Muscle of leg (tissue), 11 donors: Measurements from ENCODE around the gene AADAC. TPM values are rescaled to one million over a fixed set of nuclear protein-coding genes. Genes with fewer than 3 reads are reported as not detected.
"Not testable (repeated sequence)": the region's sequence is repeated elsewhere in the genome, so short reads cannot be mapped to it uniquely, and the experiment has no call there.

Experiments used
- DNase-seq: peaks from one replicate; pipeline ENCODE4 v3.0.0; 2013
- H3K27ac ChIP-seq: one replicate; pipeline ENCODE4 v1.5.1; 2013; ENCODE audit warnings: mild to moderate bottlenecking, low read length, control low read depth
- H3K27me3 ChIP-seq: one replicate; pipeline ENCODE4 v1.6.1; 2013; ENCODE audit warnings: low read length; ENCODE audit not compliant: control insufficient read depth, insufficient read depth
- H3K36me3 ChIP-seq: one replicate; pipeline ENCODE4 v1.6.1; 2013; ENCODE audit warnings: low read length; ENCODE audit not compliant: control insufficient read depth, insufficient read depth
- H3K4me1 ChIP-seq: one replicate; pipeline ENCODE4 v1.6.1; 2013; ENCODE audit warnings: low read length; ENCODE audit not compliant: control insufficient read depth, insufficient read depth
- H3K4me3 ChIP-seq: one replicate; pipeline ENCODE4 v1.5.1; 2013; ENCODE audit warnings: low read length, control low read depth
- H3K9me3 ChIP-seq: replicated peaks from 2 replicates; pipeline ENCODE4 v1.6.1; 2013; ENCODE audit warnings: low read depth, low read length; ENCODE audit not compliant: control insufficient read depth
- WGBS: methylation state at CpG from one replicate; pipeline ENCODE4 v1.1.5; 2013; ENCODE audit warnings: missing lambda C conversion rate; ENCODE audit not compliant: insufficient coverage; 5-methylcytosine and 5-hydroxymethylcytosine counted together
- polyA plus RNA-seq, 8 donors: library from polyadenylated mRNA; unstranded; fragments of 120-200 nt; gene quantifications; one replicate each; pipeline versions ENCODE4 v1.2.1 to v1.2.3, GENCODE V29; 2013; ENCODE audit warnings: inconsistent platforms in 1 of 8, low replicate concordance in 1 of 8; ENCODE audit not compliant: insufficient read length in 8 of 8, insufficient read depth in 1 of 8
- total RNA-seq: library from RNA; stranded (reverse); fragments of 120-200 nt; gene quantifications from one replicate; pipeline ENCODE4 v1.2.4, GENCODE V29; 2013

The AADAC gene
- total and polyA plus RNA-seq, 9 donors = 0.09 to 7.3 (median 0.43) TPM; not detected in 2

DNA sequence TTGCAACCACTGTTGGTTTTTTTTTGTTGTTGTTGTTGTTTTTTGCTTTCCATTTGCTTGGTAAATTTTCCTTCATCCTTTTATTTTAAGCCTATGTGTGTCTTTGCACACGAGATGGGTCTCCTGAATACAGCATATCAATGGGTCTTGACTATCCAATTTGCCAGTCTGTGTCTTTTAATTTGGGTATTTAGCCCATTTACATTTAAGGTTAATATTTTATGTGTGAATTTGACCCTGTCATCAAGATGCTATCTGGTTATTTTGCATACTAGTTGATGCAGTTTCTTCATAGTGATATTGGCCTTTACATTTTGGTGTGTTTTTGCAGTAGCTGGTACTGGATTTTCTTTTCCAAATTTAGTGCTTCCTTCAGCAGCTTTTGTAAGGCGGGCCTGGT, 36.1 kb downstream of the AADAC start:
- WGBS = no CpG with 5 or more reads among the region's 2 CpGs
- DNase-seq = not testable (repeated sequence)

GRCh38 chr3:151852074-151852811, 38.3 kb downstream of the AADAC start:
- no peak overlapping the region for H3K4me3 ChIP-seq
- no peak for DNase-seq
- no peaks in the 10 kb centered on the region for H3K4me1 ChIP-seq
- H3K36me3 ChIP-seq = no peaks in the 10 kb centered on the region
- H3K9me3 ChIP-seq = peaks cover 2% of the 10 kb centered on the region
- no peak overlapping the region for H3K27ac ChIP-seq
- whole genome bisulfite sequencing = 83% methylated on average over 8 of the region's 11 CpGs
- H3K27me3 ChIP-seq = no peaks in the 10 kb centered on the region

More for the DNA sequence above, 36.1 kb downstream of the AADAC start:
- not testable (repeated sequence) for H3K9me3 ChIP-seq, H3K27me3 ChIP-seq, H3K27ac ChIP-seq, H3K4me1 ChIP-seq, H3K4me3 ChIP-seq, H3K36me3 ChIP-seq

DNA sequence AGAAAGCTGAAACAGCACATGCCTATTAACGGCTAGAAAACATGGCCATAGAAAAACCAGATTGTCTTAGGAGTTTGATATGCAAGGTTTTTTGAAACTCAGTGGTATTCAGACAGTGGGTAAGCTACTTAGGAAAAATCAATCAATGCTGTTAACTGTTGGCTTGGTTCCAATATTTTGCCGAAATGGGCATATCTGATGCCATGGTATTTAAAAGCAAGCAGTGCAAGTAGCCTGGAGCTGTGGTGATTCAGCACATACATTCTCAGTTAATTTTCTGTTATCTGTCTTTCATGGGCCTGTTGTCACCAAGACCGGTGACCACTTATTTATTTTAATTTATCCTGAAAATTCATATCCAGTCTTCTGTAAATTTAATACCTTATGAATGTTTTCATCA, 42.2 kb downstream of the AADAC start:
- whole genome bisulfite sequencing = 92% methylated on average over 1 of the region's 3 CpGs
- Histone ChIP-seq H3K9me3 (peaks cover 2% of the 10 kb centered on the region), H3K4me3 (no peak overlapping the region), H3K4me1 (no peaks in the 10 kb centered on the region), H3K36me3 (no peaks in the 10 kb centered on the region), H3K27ac (no peak overlapping the region), H3K27me3 (no peaks in the 10 kb centered on the region)
- DNase-seq = no peak

GRCh38 chr3:151856641-151857040, 42.7 kb downstream of the AADAC start:
- H3K27me3 ChIP-seq = no peaks in the 10 kb centered on the region
- no peak for DNase-seq
- no peak overlapping the region for H3K27ac ChIP-seq
- peaks cover 2% of the 10 kb centered on the region for H3K9me3 ChIP-seq
- H3K36me3 ChIP-seq = no peaks in the 10 kb centered on the region
- WGBS = no CpG with 5 or more reads among the region's 2 CpGs
- no peak overlapping the region for H3K4me3 ChIP-seq
- H3K4me1 ChIP-seq = no peaks in the 10 kb centered on the region

DNA sequence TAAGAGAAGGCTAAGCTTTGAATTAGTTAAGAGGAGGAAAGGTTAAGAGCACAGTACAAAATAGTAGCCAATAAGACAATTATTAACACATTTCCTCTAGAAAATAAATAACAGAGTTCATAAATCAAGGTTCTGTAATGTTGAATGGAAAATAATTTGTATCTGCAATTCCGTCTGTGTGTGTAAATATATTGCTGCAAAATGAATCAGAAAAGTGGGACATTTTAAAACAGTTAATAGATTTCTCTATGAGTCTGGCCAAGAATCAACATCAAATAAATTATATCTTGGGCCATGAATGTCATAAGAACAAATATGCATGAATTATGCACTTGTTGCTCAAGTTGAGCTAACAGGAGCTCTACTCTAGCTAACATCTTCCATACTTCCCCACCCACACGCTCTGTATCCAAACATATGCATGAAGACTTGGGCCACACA, 45.3 kb downstream of the AADAC start:
- H3K27ac ChIP-seq = no peak overlapping the region
- H3K36me3 ChIP-seq = no peaks in the 10 kb centered on the region
- no peak overlapping the region for H3K4me3 ChIP-seq
- H3K9me3 ChIP-seq = no peaks in the 10 kb centered on the region
- H3K27me3 ChIP-seq = no peaks in the 10 kb centered on the region
- H3K4me1 ChIP-seq = no peaks in the 10 kb centered on the region
- DNase-seq = no peak
- no CpG with 5 or more reads among the region's 2 CpGs for WGBS

DNA sequence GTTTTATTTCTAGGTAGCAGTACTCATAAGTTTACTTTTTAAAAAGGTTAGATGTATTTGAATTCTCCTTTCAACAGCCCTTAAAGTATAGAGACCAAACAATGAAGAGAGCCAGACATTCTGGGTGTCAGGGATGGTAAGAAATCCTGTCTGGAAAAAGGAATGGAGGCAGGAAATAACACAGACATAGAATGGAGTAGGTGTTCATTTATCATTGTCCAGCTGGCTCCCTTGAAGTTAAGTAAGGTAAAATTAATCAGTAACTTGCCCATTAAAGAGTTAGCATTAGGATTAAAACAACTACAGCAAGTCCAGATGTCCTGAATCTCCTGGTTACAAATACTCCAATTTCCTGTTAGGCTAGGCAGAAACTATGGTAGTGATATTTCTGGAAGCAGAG, 46.0 kb downstream of the AADAC start:
- Histone ChIP-seq H3K36me3 (no peaks in the 10 kb centered on the region), H3K4me3 (no peak overlapping the region), H3K27me3 (no peaks in the 10 kb centered on the region), H3K4me1 (no peaks in the 10 kb centered on the region), H3K27ac (no peak overlapping the region), H3K9me3 (no peaks in the 10 kb centered on the region)
- no peak for DNase-seq

- Histone ChIP-seq H3K36me3 (no peaks in the 10 kb centered on the region), H3K9me3 (no peaks in the 10 kb centered on the region), H3K4me1 (no peaks in the 10 kb centered on the region), H3K27me3 (no peaks in the 10 kb centered on the region), H3K27ac (no peak overlapping the region), H3K4me3 (no peak overlapping the region)
- 57% methylated on average over 1 of the region's 2 CpGs for WGBS
- DNase-seq = no peak
These were observed 49.7 kb downstream of the AADAC start for GRCh38 chr3:151863611-151864010.

GRCh38 chr3:151864423-151865101, 50.6 kb downstream of the AADAC start:
- DNase-seq = no peak
- Histone ChIP-seq H3K4me3 (no peak overlapping the region), H3K27ac (no peak overlapping the region), H3K9me3 (no peaks in the 10 kb centered on the region), H3K36me3 (no peaks in the 10 kb centered on the region), H3K27me3 (no peaks in the 10 kb centered on the region), H3K4me1 (no peaks in the 10 kb centered on the region)
- no CpG with 5 or more reads among the region's 4 CpGs for WGBS

GRCh38 chr3:151866711-151867410, 52.9 kb downstream of the AADAC start:
- Histone ChIP-seq H3K27ac (peak overlapping the region; percentile 80), H3K4me1 (no peaks in the 10 kb centered on the region), H3K27me3 (no peaks in the 10 kb centered on the region), H3K4me3 (no peak overlapping the region), H3K9me3 (no peaks in the 10 kb centered on the region), H3K36me3 (no peaks in the 10 kb centered on the region)
- WGBS = no CpG with 5 or more reads among the region's 4 CpGs
- DNase-seq = peak; percentile 64

- Histone ChIP-seq H3K4me1 (no peaks in the 10 kb centered on the region), H3K9me3 (no peaks in the 10 kb centered on the region), H3K36me3 (no peaks in the 10 kb centered on the region), H3K27me3 (no peaks in the 10 kb centered on the region), H3K4me3 (no peak overlapping the region), H3K27ac (no peak overlapping the region)
- DNase-seq = no peak
- no CpG with 5 or more reads among the region's 1 CpG for WGBS
These were observed 53.8 kb downstream of the AADAC start for GRCh38 chr3:151867666-151868065.
